GM12878 (cell line): ENCODE results near the gene SIN3A.

ENCODE experiments used
- BHLHE40 ChIP-seq, 2 experiments: fragments of 450-650 bp in 1 of 2; IDR thresholded peaks; 2 replicates each; pipeline ENCODE4 v1.6.1; 2011 to 2017; ENCODE audit warnings: low read depth in 2 of 2, borderline replicate concordance in 1 of 2, improper control_type of control experiment in 1 of 2, low read length in 1 of 2, mild to moderate bottlenecking in 1 of 2
- CBFB ChIP-seq: IDR thresholded peaks from 2 replicates; pipeline ENCODE4 v1.6.1; 2016; ENCODE audit warnings: antibody characterized with exemption, low read depth
- EZH2 ChIP-seq: IDR thresholded peaks from 2 replicates; pipeline ENCODE4 v1.6.1; 2012; ENCODE audit warnings: low read depth, mild to moderate bottlenecking, control low read depth, inconsistent platforms, low read length, borderline replicate concordance; ENCODE audit not compliant: control insufficient read depth
- NR2C1 ChIP-seq: fragments of 450-650 bp; IDR thresholded peaks from 2 replicates; pipeline ENCODE4 v1.6.1; 2017; ENCODE audit warnings: antibody characterized with exemption, mild to moderate bottlenecking, moderate library complexity
- PBX3 ChIP-seq: IDR thresholded peaks from 2 replicates; pipeline ENCODE4 v1.6.1; 2011; ENCODE audit warnings: mild to moderate bottlenecking, low read depth, low read length, moderate library complexity; ENCODE audit not compliant: insufficient replicate concordance
- POLR2A ChIP-seq: IDR thresholded peaks from 2 replicates; pipeline ENCODE4 v1.6.1; 2011; ENCODE audit warnings: low read depth, mild to moderate bottlenecking, low read length
- POLR2AphosphoS5 ChIP-seq: IDR thresholded peaks from 2 replicates; pipeline ENCODE4 v1.6.1; 2011; ENCODE audit warnings: mild to moderate bottlenecking, low read length, inconsistent platforms
- SMC3 ChIP-seq: IDR thresholded peaks from 2 replicates; pipeline ENCODE4 v1.6.1; 2011; ENCODE audit warnings: low read length, improper control_type of control experiment, borderline replicate concordance
- TCF12 ChIP-seq: IDR thresholded peaks from 2 replicates; pipeline ENCODE4 v1.6.1; 2011; ENCODE audit warnings: low read depth, mild to moderate bottlenecking, low read length
- TF ChIP-seq, protein P1 (sequence below), 3 experiments: IDR thresholded peaks in 2 of 3; conservative IDR thresholded peaks in 1 of 3; 2 replicates each; pipeline ENCODE4 v1.5.1; 2011; ENCODE audit warnings: low read depth in 3 of 3, low read length in 3 of 3, mild to moderate bottlenecking in 3 of 3, control low read depth in 2 of 3, moderate library complexity in 2 of 3, inconsistent platforms in 1 of 3, mixed read lengths in 1 of 3; ENCODE audit not compliant: control insufficient read depth in 2 of 3, insufficient read depth in 1 of 3; ENCODE audit errors: extremely low read depth in 1 of 3

GRCh38 chr15:75350601-75351361 is 100.7 kb downstream of the SIN3A start:
- TF ChIP-seq TCF12 (no peak), CBFB (no peak), POLR2A (no peak; the same call in 1 of the 2 replicates), NR2C1 (no peak), SMC3 (no peak), BHLHE40 (IDR thresholded peaks at IDR 0.05; ENCODE audit: borderline replicate concordance in 1 of 2, low read depth in 2 of 2, low read length in 1 of 2) (no peak), EZH2 (no peak), PBX3 (no peak), POLR2AphosphoS5 (no peak)
- TF ChIP-seq, protein P1, sequence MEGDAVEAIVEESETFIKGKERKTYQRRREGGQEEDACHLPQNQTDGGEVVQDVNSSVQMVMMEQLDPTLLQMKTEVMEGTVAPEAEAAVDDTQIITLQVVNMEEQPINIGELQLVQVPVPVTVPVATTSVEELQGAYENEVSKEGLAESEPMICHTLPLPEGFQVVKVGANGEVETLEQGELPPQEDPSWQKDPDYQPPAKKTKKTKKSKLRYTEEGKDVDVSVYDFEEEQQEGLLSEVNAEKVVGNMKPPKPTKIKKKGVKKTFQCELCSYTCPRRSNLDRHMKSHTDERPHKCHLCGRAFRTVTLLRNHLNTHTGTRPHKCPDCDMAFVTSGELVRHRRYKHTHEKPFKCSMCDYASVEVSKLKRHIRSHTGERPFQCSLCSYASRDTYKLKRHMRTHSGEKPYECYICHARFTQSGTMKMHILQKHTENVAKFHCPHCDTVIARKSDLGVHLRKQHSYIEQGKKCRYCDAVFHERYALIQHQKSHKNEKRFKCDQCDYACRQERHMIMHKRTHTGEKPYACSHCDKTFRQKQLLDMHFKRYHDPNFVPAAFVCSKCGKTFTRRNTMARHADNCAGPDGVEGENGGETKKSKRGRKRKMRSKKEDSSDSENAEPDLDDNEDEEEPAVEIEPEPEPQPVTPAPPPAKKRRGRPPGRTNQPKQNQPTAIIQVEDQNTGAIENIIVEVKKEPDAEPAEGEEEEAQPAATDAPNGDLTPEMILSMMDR (IDR thresholded peaks at IDR 0.05 in 2 of 3, conservative IDR thresholded peaks at IDR 0.05 in 1 of 3; ENCODE audit: control insufficient read depth in 2 of 3, extremely low read depth in 1 of 3, insufficient read depth in 1 of 3, low read depth in 3 of 3, low read length in 3 of 3): no peak
